ENCODE data around the gene SLC35B2. TPM values are rescaled to one million over a fixed set of nuclear protein-coding genes. Genes with fewer than 3 reads are reported as not detected.

SLC35B2 gene
- total and polyA plus RNA-seq, 7 experiments from 2014 or later = 10.0 to 41.7 (median 20.4) TPM

- ATAC-seq (no peak), DNase-seq (no peak)
- Mint-ChIP-seq H3K4me3 (no peak within 1 kb of the TSS), H3K9me3 (no peaks in the 10 kb centered on the region), H3K27me3 (peaks cover 0 to 23% (median 2%) of the 10 kb centered on the region in 5 donors), H3K36me3 (no peaks in the 10 kb centered on the region), H3K27ac (peak within 1 kb of the TSS in 1 of 9 donors; percentile 23), H3K4me1 (peaks cover 0 to 21% (median 15%) of the 10 kb centered on the region in 7 donors)
- ChIA-PET POLR2A (no interaction called here), CTCF (interaction anchor here (0.7 kb wide), 1 partner anchor 50 kb away, joined by 3 read pairs; no protein-coding TSS in a partner anchor)
- no peak within 1 kb of the TSS for H3K4me3 ChIP-seq (ENCODE audit: low read length)
- intact Hi-C loops (cut with micrococcal nuclease) = no loop called here
- no peaks in the 10 kb centered on the region for H3K27me3 ChIP-seq (ENCODE audit: control insufficient read depth in 2 of 2, insufficient read depth in 2 of 2, low read length in 2 of 2)
- H3K27ac ChIP-seq (ENCODE audit: low read depth, low read length) = no peak within 1 kb of the TSS
- peaks cover 0 to 3% of the 10 kb centered on the region in 2 donors for H3K4me1 ChIP-seq (ENCODE audit: control insufficient read depth in 2 of 2, insufficient read depth in 2 of 2, low read length in 2 of 2)
- no peaks in the 10 kb centered on the region for H3K36me3 ChIP-seq (ENCODE audit: control insufficient read depth in 2 of 3, insufficient read depth in 3 of 3, low read length in 3 of 3)
- H3K9me3 ChIP-seq (ENCODE audit: control insufficient read depth in 2 of 3, low read length in 3 of 3) = no peaks in the 10 kb centered on the region
Observed at GRCh38 chr6:44216677-44217331, 40.5 kb downstream of the SLC35B2 start, which contains the start of gene MYMX. Gene MYMX (plus strand): TSS chr6:44216926. CDS start chr6:44217472, 546 bp downstream.

- peaks cover 0 to 10% (median 6%) of the 10 kb centered on the region in 7 donors for H3K4me1 Mint-ChIP-seq
- ChIA-PET CTCF (no interaction called here), POLR2A (interaction anchor here (0.6 kb wide), 1 partner anchor 35 kb away, joined by 3 read pairs; no protein-coding TSS in a partner anchor)
- H3K9me3 Mint-ChIP-seq = no peaks in the 10 kb centered on the region
- no peak for DNase-seq
- no peaks in the 10 kb centered on the region for H3K36me3 Mint-ChIP-seq
- intact Hi-C loops (cut with micrococcal nuclease) = no loop called here
- Histone ChIP-seq H3K4me1 (ENCODE audit: control insufficient read depth in 2 of 2, insufficient read depth in 2 of 2, low read length in 2 of 2) (no peaks in the 10 kb centered on the region), H3K9me3 (ENCODE audit: control insufficient read depth in 2 of 3, low read length in 3 of 3) (no peaks in the 10 kb centered on the region), H3K27ac (ENCODE audit: low read depth, low read length) (no peak overlapping the region), H3K36me3 (ENCODE audit: control insufficient read depth in 2 of 3, insufficient read depth in 3 of 3, low read length in 3 of 3) (no peaks in the 10 kb centered on the region), H3K27me3 (ENCODE audit: control insufficient read depth in 2 of 2, insufficient read depth in 2 of 2, low read length in 2 of 2) (no peaks in the 10 kb centered on the region), H3K4me3 (ENCODE audit: low read length) (no peak overlapping the region)
- no peak overlapping the region for H3K27ac Mint-ChIP-seq
- ATAC-seq = no peak
- no peak overlapping the region for H3K4me3 Mint-ChIP-seq
- H3K27me3 Mint-ChIP-seq = peaks cover 0 to 34% (median 3%) of the 10 kb centered on the region in 5 donors
Observed at GRCh38 chr6:44214307-44214706, 43.0 kb downstream of the SLC35B2 start.

- Mint-ChIP-seq H3K4me3 (no peak overlapping the region), H3K9me3 (no peaks in the 10 kb centered on the region), H3K27ac (no peak overlapping the region), H3K4me1 (peaks cover 0 to 4% (median 0%) of the 10 kb centered on the region in 7 donors), H3K36me3 (no peaks in the 10 kb centered on the region), H3K27me3 (peaks cover 0 to 30% (median 9%) of the 10 kb centered on the region in 5 donors)
- H3K27ac ChIP-seq (ENCODE audit: low read depth, low read length) = no peak overlapping the region
- H3K9me3 ChIP-seq (ENCODE audit: control insufficient read depth in 2 of 3, low read length in 3 of 3) = no peaks in the 10 kb centered on the region
- ChIA-PET POLR2A (no interaction called here), CTCF (no interaction called here)
- intact Hi-C loops (cut with micrococcal nuclease) = no loop called here
- H3K27me3 ChIP-seq (ENCODE audit: control insufficient read depth in 2 of 2, insufficient read depth in 2 of 2, low read length in 2 of 2) = no peaks in the 10 kb centered on the region
- H3K4me1 ChIP-seq (ENCODE audit: control insufficient read depth in 2 of 2, insufficient read depth in 2 of 2, low read length in 2 of 2) = no peaks in the 10 kb centered on the region
- H3K4me3 ChIP-seq (ENCODE audit: low read length) = no peak overlapping the region
- ATAC-seq (no peak), DNase-seq (no peak)
- no peaks in the 10 kb centered on the region for H3K36me3 ChIP-seq (ENCODE audit: control insufficient read depth in 2 of 3, insufficient read depth in 3 of 3, low read length in 3 of 3)
Observed at GRCh38 chr6:44211284-44211683, 46.0 kb downstream of the SLC35B2 start.

GRCh38 chr6:44207966-44208365 is 49.4 kb downstream of the SLC35B2 start:
- no peaks in the 10 kb centered on the region for H3K36me3 ChIP-seq (ENCODE audit: control insufficient read depth in 2 of 3, insufficient read depth in 3 of 3, low read length in 3 of 3)
- H3K27ac Mint-ChIP-seq = no peak overlapping the region
- ATAC-seq = no peak
- H3K27me3 ChIP-seq (ENCODE audit: control insufficient read depth in 2 of 2, insufficient read depth in 2 of 2, low read length in 2 of 2) = no peaks in the 10 kb centered on the region
- no peak overlapping the region for H3K4me3 ChIP-seq (ENCODE audit: low read length)
- H3K9me3 ChIP-seq (ENCODE audit: control insufficient read depth in 2 of 3, low read length in 3 of 3) = no peaks in the 10 kb centered on the region
- H3K27me3 Mint-ChIP-seq = peaks cover 0 to 30% (median 9%) of the 10 kb centered on the region in 5 donors
- H3K27ac ChIP-seq (ENCODE audit: low read depth, low read length) = no peak overlapping the region
- no peaks in the 10 kb centered on the region for H3K36me3 Mint-ChIP-seq
- intact Hi-C loops (cut with micrococcal nuclease) = no loop called here
- peaks cover 0 to 4% (median 0%) of the 10 kb centered on the region in 7 donors for H3K4me1 Mint-ChIP-seq
- POLR2A ChIA-PET = no interaction called here
- CTCF ChIA-PET = no interaction called here
- DNase-seq = no peak
- H3K4me1 ChIP-seq (ENCODE audit: control insufficient read depth in 2 of 2, insufficient read depth in 2 of 2, low read length in 2 of 2) = no peaks in the 10 kb centered on the region
- no peak overlapping the region for H3K4me3 Mint-ChIP-seq
- H3K9me3 Mint-ChIP-seq = no peaks in the 10 kb centered on the region

Other genes with a start within 250 kb of the SLC35B2 start
- 10 to 100 TPM; 12.6 to 58.3 (median 15.8) TPM for gene MRPL14, start 130.1 kb downstream of the SLC35B2 start, total RNA-seq
- gene MRPL14, start 130.1 kb downstream of the SLC35B2 start, polyA plus RNA-seq = 10 to 100 TPM; 71.4 to 77.9 TPM
- gene TMEM63B, start 130.0 kb downstream of the SLC35B2 start, total RNA-seq = 10 to 100 TPM; 16.2 to 21.4 (median 18.1) TPM
- 1 to 10 TPM in 1 of 2 donors, under 1 TPM in 1; 0.18 to 1.7 TPM for gene TMEM63B, start 130.0 kb downstream of the SLC35B2 start, polyA plus RNA-seq
- gene CAPN11, start 98.7 kb downstream of the SLC35B2 start, total RNA-seq = under 1 TPM in 1 of 5 experiments, not detected in 4; 0.66 TPM
- gene CAPN11, start 98.7 kb downstream of the SLC35B2 start, polyA plus RNA-seq = not detected
- gene MYMX, start 40.6 kb downstream of the SLC35B2 start, total RNA-seq = not detected
- not detected for gene MYMX, start 40.6 kb downstream of the SLC35B2 start, polyA plus RNA-seq
- 10 to 100 TPM in 1 of 5 experiments, 1 to 10 TPM in 2, under 1 TPM in 2; 0.84 to 41.1 (median 1.8) TPM for gene SLC29A1, start 33.9 kb downstream of the SLC35B2 start, total RNA-seq
- gene SLC29A1, start 33.9 kb downstream of the SLC35B2 start, polyA plus RNA-seq = 1 to 10 TPM in 1 of 2 donors, under 1 TPM in 1; 0.95 to 2.0 TPM
- gene HSP90AB1, start 10.4 kb downstream of the SLC35B2 start, total RNA-seq = 100 to 1,000 TPM; 345 to 750 (median 366) TPM
- 100 to 1,000 TPM; 422 to 558 TPM for gene HSP90AB1, start 10.4 kb downstream of the SLC35B2 start, polyA plus RNA-seq
- gene NFKBIE, start 8.0 kb upstream of the SLC35B2 start, total RNA-seq = 10 to 100 TPM in 4 of 5 experiments, 1 to 10 TPM in 1; 8.3 to 53.4 (median 29.4) TPM
- 1 to 10 TPM; 2.3 to 4.9 TPM for gene NFKBIE, start 8.0 kb upstream of the SLC35B2 start, polyA plus RNA-seq
- gene TMEM151B, start 12.9 kb upstream of the SLC35B2 start, total RNA-seq = not detected
- gene TMEM151B, start 12.9 kb upstream of the SLC35B2 start, polyA plus RNA-seq = under 1 TPM in 1 of 2 donors, not detected in 1; 0.22 TPM
- gene AARS2, start 55.8 kb upstream of the SLC35B2 start, total RNA-seq = 10 to 100 TPM; 13.5 to 29.8 (median 20.9) TPM
- 10 to 100 TPM in 1 of 2 donors, 1 to 10 TPM in 1; 8.9 to 13.1 TPM for gene AARS2, start 55.8 kb upstream of the SLC35B2 start, polyA plus RNA-seq
- not detected for gene SPATS1, start 85.1 kb upstream of the SLC35B2 start, total RNA-seq
- not detected for gene SPATS1, start 85.1 kb upstream of the SLC35B2 start, polyA plus RNA-seq
- 10 to 100 TPM; 17.4 to 25.4 (median 22.4) TPM for gene CDC5L, start 130.2 kb upstream of the SLC35B2 start, total RNA-seq
- gene CDC5L, start 130.2 kb upstream of the SLC35B2 start, polyA plus RNA-seq = 10 to 100 TPM; 14.5 to 20.8 TPM

Measured in naive thymus-derived CD4-positive, alpha-beta T cell (primary cell).